ENCODE data around the gene IRGC. TPM values are rescaled to one million over a fixed set of nuclear protein-coding genes. Genes with fewer than 3 reads are reported as not detected.
A peak's percentile ranks its signal among the peaks of the same experiment; 100 is the strongest.

IRGC gene, protein sequence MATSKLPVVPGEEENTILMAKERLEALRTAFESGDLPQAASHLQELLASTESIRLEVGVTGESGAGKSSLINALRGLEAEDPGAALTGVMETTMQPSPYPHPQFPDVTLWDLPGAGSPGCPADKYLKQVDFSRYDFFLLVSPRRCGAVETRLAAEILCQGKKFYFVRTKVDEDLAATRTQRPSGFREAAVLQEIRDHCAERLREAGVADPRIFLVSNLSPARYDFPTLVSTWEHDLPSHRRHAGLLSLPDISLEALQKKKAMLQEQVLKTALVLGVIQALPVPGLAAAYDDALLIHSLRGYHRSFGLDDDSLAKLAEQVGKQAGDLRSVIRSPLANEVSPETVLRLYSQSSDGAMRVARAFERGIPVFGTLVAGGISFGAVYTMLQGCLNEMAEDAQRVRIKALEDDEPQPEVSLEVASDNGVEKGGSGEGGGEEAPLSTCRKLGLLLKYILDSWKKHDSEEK
- under 1 TPM in 1 of 4 donors, not detected in 3; 0.04 TPM for polyA plus RNA-seq
- long read RNA-seq, donor 1: 0 reads
- long read RNA-seq, donor 2: 0 reads
- long read RNA-seq, donor 3: 0 reads
- long read RNA-seq, donor 4: 0 reads
- long read RNA-seq, donor 5: 0 reads
- long read RNA-seq, donor 6: 0 reads
- long read RNA-seq, donor 7: 0 reads
- long read RNA-seq, donor 8: 0 reads
- long read RNA-seq, donor 9: 0 reads
- long read RNA-seq, donor 10: 0 reads

DNA sequence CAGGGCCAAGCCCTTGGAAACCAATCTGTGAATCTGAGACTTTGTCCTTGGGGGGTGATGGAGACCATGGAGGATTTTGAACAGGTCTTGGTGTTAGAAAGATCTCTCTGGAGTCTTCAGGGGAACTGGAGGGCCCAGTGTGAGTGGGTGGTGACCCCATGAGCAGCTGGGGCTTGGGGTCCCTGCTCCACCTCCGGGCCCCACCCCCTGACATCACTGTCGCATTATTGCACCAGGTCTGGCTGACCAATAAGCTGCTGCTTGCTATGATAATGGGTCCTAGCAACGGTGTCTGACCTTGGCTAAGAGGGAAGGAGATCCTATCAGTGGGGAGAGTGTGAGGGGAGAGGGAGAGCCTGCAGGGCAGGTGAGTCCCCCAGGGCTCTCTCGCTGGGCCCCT, at the start of gene IRGC:
IRGC (plus strand) TSS at position 301 of the 400 bp plus-strand sequence. CDS start 2,483 bp downstream, outside the sequence.
- Histone ChIP-seq H3K4me1 (ENCODE audit: control insufficient read depth in 3 of 3, insufficient read depth in 2 of 3, low read depth in 1 of 3, low read length in 2 of 3) (no peaks in the 10 kb centered on the region), H3K9me3 (ENCODE audit: control insufficient read depth in 2 of 2, insufficient read depth in 1 of 2, low read depth in 1 of 2, low read length in 1 of 2) (no peaks in the 10 kb centered on the region), H3K27ac (ENCODE audit: low read depth in 1 of 3, low read length in 2 of 3) (no peak within 1 kb of the TSS), H3K36me3 (ENCODE audit: control insufficient read depth in 3 of 3, insufficient read depth in 2 of 3, low read depth in 1 of 3, low read length in 3 of 3) (no peaks in the 10 kb centered on the region), H3K27me3 (ENCODE audit: control insufficient read depth in 3 of 3, insufficient read depth in 3 of 3, low read length in 3 of 3) (peaks cover 0 to under 1% (median 0%) of the 10 kb centered on the region in 3 donors), H3K4me3 (ENCODE audit: low read depth in 1 of 3, low read length in 3 of 3) (no peak within 1 kb of the TSS)
- 46 to 76% (median 63%) methylated on average over 4 of the region's 4 CpGs for WGBS, 3 donors
- DNase-seq (no peak), FAIRE-seq (no peak)

DNA sequence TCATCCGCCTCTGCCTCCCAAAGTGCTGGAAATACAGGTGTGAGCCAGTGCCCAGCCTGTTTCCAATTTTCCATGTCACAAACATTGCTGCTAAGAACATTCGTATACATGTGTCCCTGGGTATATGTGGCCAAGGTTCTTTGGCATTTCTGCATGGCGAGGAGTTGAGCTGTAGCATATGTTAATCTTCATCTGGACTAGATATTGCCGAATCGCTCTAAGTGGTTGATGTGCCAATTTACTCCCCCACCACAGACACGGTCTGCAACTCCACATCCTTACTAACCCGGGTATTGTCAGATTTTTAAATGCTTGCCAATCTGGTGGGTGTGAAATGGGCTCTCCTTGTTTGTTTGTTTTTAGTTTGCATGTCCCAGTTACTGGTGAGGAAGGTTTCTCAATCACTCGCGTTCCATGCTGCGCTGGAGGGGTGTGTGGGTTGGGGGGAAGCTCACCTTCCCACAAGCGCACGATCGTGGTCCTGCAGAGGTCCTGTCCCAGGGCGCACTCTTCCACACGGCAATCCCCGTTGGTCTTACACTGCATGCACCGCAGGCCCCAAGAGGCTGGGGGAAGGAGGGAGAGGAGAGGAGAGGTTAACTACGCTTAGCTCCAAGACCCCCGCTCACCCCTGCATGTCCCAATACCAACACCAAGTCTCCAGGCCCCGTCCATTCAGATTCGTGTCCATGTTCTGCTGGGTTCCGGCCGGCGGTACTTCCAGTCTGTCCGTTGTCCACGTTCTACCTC, 48.6 kb upstream of the IRGC start:
- peaks cover 0 to 3% (median 0%) of the 10 kb centered on the region in 3 donors for H3K36me3 ChIP-seq (ENCODE audit: control insufficient read depth in 3 of 3, insufficient read depth in 2 of 3, low read depth in 1 of 3, low read length in 3 of 3)
- peak overlapping the region in 1 of 3 donors; percentile 42 for H3K4me3 ChIP-seq (ENCODE audit: low read depth in 1 of 3, low read length in 3 of 3)

DNA sequence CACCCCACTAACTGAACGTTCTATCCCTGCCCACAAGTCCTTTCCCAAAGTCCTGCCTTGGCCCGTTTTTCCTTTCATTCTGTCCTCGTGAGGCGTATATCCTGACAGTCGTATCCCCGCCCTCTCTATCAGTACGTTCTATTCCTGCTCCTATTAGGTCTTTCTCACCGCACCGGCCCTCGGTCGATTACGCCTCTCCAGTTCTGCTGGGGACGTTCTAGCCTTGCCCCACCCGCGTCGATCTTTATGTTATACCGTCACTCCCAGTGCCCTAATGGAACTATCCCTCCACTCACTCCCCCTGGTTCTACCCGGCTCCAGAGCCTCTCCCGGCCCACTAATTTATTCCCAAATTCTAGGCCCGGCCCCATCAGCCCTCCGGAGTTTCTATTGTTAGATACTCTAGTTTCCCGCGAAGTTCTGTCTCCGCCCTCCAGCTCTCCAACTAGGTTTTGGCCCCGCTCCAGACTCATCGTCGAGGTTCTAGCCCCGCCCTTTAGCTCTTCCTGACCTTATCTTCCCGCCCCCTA, 47.9 kb upstream of the IRGC start:
- Histone ChIP-seq H3K27ac (ENCODE audit: low read depth in 1 of 3, low read length in 2 of 3) (peak overlapping the region; percentile 8 to 65 (median 9)), H3K4me1 (ENCODE audit: control insufficient read depth in 3 of 3, insufficient read depth in 2 of 3, low read depth in 1 of 3, low read length in 2 of 3) (peaks cover 0 to 24% (median 3%) of the 10 kb centered on the region in 3 donors), H3K9me3 (ENCODE audit: control insufficient read depth in 2 of 2, insufficient read depth in 1 of 2, low read depth in 1 of 2, low read length in 1 of 2) (no peaks in the 10 kb centered on the region), H3K4me3 (ENCODE audit: low read depth in 1 of 3, low read length in 3 of 3) (peak overlapping the region in 2 of 3 donors; percentile 22 to 42), H3K36me3 (ENCODE audit: control insufficient read depth in 3 of 3, insufficient read depth in 2 of 3, low read depth in 1 of 3, low read length in 3 of 3) (peaks cover 0 to 3% (median 0%) of the 10 kb centered on the region in 3 donors), H3K27me3 (ENCODE audit: control insufficient read depth in 3 of 3, insufficient read depth in 3 of 3, low read length in 3 of 3) (peaks cover 0 to 23% (median 0%) of the 10 kb centered on the region in 3 donors)
- DNase-seq (peak in 1 of 2 donors; percentile 77), FAIRE-seq (no peak)
- WGBS, 3 donors: 3 to 10% (median 8%) methylated on average over 29 of the region's 29 CpGs

More for the DNA sequence above, 48.6 kb upstream of the IRGC start:
- DNase-seq (no peak), FAIRE-seq (no peak)
- peaks cover 0 to 24% (median 3%) of the 10 kb centered on the region in 3 donors for H3K4me1 ChIP-seq (ENCODE audit: control insufficient read depth in 3 of 3, insufficient read depth in 2 of 3, low read depth in 1 of 3, low read length in 2 of 3)
- peaks cover 0 to 23% (median 0%) of the 10 kb centered on the region in 3 donors for H3K27me3 ChIP-seq (ENCODE audit: control insufficient read depth in 3 of 3, insufficient read depth in 3 of 3, low read length in 3 of 3)
- peak overlapping the region; percentile 8 to 65 (median 9) for H3K27ac ChIP-seq (ENCODE audit: low read depth in 1 of 3, low read length in 2 of 3)
- WGBS, 3 donors: 60 to 68% (median 63%) methylated on average over 25 to 26 of the region's 26 CpGs
- no peaks in the 10 kb centered on the region for H3K9me3 ChIP-seq (ENCODE audit: control insufficient read depth in 2 of 2, insufficient read depth in 1 of 2, low read depth in 1 of 2, low read length in 1 of 2)

DNA sequence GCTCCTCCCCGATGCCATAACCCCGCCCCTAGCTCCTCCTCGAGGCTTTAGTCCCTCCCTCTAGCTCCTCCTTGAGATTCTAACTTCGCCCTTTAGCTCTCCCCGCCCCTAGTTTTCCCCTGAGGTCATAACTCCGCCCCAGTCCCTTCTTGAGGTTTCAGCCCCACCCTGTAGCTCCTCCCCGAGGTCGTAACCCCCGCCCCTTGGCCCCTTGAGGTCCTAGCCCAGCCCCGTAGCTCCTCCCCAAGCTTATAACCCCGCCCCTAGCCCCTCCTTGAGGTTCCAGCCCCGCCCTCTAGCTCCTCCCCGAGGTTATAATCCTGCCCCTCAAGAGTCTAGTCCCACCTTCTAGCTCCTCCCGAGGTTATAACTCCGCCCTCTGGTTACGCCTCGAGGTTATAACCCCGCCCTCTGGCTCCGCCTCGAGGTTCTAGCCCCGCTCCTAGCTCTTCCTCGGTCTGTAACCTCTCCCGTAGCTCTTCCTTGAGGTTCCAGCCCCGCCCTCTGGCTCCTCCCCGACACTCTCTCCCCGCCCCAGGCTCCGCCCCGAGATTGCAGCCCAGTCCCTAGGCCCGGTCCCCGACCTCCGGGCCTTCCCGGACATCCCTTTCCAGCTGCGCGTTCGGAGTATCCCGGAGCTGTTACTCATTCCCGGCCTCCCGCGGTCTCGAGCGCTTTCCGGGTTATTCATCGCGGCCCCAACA, 47.3 kb upstream of the IRGC start:
- WGBS, 3 donors: 0 to 1% (median 0%) methylated on average over 44 of the region's 44 CpGs
- Histone ChIP-seq H3K36me3 (ENCODE audit: control insufficient read depth in 3 of 3, insufficient read depth in 2 of 3, low read depth in 1 of 3, low read length in 3 of 3) (peaks cover 0 to 3% (median 0%) of the 10 kb centered on the region in 3 donors), H3K4me1 (ENCODE audit: control insufficient read depth in 3 of 3, insufficient read depth in 2 of 3, low read depth in 1 of 3, low read length in 2 of 3) (peaks cover 0 to 24% (median 3%) of the 10 kb centered on the region in 3 donors), H3K27ac (ENCODE audit: low read depth in 1 of 3, low read length in 2 of 3) (peak overlapping the region; percentile 77 to 99 (median 97)), H3K4me3 (ENCODE audit: low read depth in 1 of 3, low read length in 3 of 3) (peak overlapping the region; percentile 38 to 72 (median 63)), H3K27me3 (ENCODE audit: control insufficient read depth in 3 of 3, insufficient read depth in 3 of 3, low read length in 3 of 3) (peaks cover 0 to 23% (median 0%) of the 10 kb centered on the region in 3 donors), H3K9me3 (ENCODE audit: control insufficient read depth in 2 of 2, insufficient read depth in 1 of 2, low read depth in 1 of 2, low read length in 1 of 2) (no peaks in the 10 kb centered on the region)
- FAIRE-seq (peak; percentile 23), DNase-seq (peak; percentile 99 to 100)

DNA sequence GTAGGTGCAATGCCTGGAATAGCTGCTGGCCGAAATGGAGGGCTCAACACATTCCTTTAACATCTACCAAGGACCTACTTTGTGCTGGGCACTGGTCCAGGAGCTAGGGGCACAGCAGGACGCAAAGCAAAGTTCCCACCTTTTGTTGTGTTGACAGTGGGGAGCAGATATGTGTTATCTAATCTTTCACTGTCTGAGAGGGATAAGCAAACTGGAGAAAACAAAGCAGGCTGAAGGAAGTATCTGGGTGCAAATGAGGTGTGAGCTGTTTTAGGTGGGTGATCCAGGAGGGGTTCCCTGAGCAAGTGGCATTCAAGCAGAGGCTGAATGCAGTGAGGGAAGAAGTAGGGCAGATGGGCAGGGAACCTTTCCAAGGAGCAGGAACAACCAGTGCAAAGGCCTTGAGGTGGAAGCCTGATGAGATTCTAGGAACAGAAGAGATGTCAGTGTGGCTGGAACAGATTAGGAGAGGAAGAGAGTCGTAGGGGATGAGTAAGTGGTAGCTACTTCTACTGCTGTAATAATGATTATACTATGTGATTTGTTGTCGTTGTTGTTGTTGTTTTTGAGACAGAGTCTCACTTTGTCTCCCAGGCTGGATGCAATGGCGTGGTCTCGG, 43.7 kb upstream of the IRGC start:
- peaks cover 0 to 44% (median 6%) of the 10 kb centered on the region in 3 donors for H3K4me1 ChIP-seq (ENCODE audit: control insufficient read depth in 3 of 3, insufficient read depth in 2 of 3, low read depth in 1 of 3, low read length in 2 of 3)
- H3K9me3 ChIP-seq (ENCODE audit: control insufficient read depth in 2 of 2, insufficient read depth in 1 of 2, low read depth in 1 of 2, low read length in 1 of 2): no peaks in the 10 kb centered on the region
- FAIRE-seq (no peak), DNase-seq (peak; percentile 21 to 38)
- H3K4me3 ChIP-seq (ENCODE audit: low read depth in 1 of 3, low read length in 3 of 3): no peak overlapping the region
- H3K27me3 ChIP-seq (ENCODE audit: control insufficient read depth in 3 of 3, insufficient read depth in 3 of 3, low read length in 3 of 3): peaks cover 0 to 23% (median 0%) of the 10 kb centered on the region in 3 donors
- H3K27ac ChIP-seq (ENCODE audit: low read depth in 1 of 3, low read length in 2 of 3): peak overlapping the region in 1 of 3 donors; percentile 57
- WGBS, 3 donors: 37 to 54% (median 52%) methylated on average over 6 of the region's 6 CpGs
- no peaks in the 10 kb centered on the region for H3K36me3 ChIP-seq (ENCODE audit: control insufficient read depth in 3 of 3, insufficient read depth in 2 of 3, low read depth in 1 of 3, low read length in 3 of 3)

DNA sequence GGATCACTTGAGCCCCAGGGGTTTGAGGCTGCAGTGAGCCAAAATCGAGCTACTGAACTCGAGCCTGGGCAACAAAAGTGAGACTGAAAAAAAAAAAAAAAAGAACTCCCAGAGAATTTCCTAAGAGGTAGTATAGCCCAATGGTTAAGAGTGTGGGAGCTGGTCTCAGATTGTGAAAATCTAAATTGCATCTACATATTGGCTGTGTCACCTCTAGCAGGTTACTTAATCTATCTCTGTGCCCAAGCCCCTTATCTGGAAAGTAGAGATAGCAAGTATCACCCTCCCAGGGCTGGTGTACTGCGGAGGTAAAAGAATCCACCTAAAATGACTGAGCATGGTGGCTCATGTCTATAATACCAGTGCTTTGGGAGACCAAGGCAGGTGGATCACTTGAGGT, 42.2 kb upstream of the IRGC start:
- no peak overlapping the region for H3K4me3 ChIP-seq (ENCODE audit: low read depth in 1 of 3, low read length in 3 of 3)
- peaks cover 0 to 23% (median 0%) of the 10 kb centered on the region in 3 donors for H3K27me3 ChIP-seq (ENCODE audit: control insufficient read depth in 3 of 3, insufficient read depth in 3 of 3, low read length in 3 of 3)
- no peaks in the 10 kb centered on the region for H3K36me3 ChIP-seq (ENCODE audit: control insufficient read depth in 3 of 3, insufficient read depth in 2 of 3, low read depth in 1 of 3, low read length in 3 of 3)
- H3K4me1 ChIP-seq (ENCODE audit: control insufficient read depth in 3 of 3, insufficient read depth in 2 of 3, low read depth in 1 of 3, low read length in 2 of 3): peaks cover 0 to 36% (median 3%) of the 10 kb centered on the region in 3 donors
- WGBS, 3 donors: 72 to 80% (median 74%) methylated on average over 3 of the region's 3 CpGs
- H3K27ac ChIP-seq (ENCODE audit: low read depth in 1 of 3, low read length in 2 of 3): no peak overlapping the region
- no peak for DNase-seq
- FAIRE-seq: no peak
- no peaks in the 10 kb centered on the region for H3K9me3 ChIP-seq (ENCODE audit: control insufficient read depth in 2 of 2, insufficient read depth in 1 of 2, low read depth in 1 of 2, low read length in 1 of 2)

DNA sequence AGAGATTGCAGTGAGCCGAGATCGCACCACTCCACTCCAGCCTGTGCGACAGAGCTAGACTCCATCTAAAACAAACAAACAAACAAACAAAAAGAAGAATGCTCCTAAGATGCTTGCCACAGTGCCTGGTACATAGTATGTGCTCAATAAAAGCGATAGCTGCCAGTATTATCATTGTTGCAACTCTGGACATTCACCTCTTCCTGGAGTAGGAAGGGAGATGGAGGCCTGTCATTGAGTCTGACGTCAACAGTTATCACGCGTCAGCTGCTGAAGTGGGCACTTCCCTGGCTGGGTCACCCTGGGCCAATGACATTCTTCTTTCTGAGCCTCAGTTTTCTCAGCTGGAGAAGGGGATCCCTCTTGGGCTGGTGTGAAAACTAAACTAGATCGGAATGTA, 41.7 kb upstream of the IRGC start:
- peaks cover 0 to 32% (median 3%) of the 10 kb centered on the region in 3 donors for H3K4me1 ChIP-seq (ENCODE audit: control insufficient read depth in 3 of 3, insufficient read depth in 2 of 3, low read depth in 1 of 3, low read length in 2 of 3)
- H3K27me3 ChIP-seq (ENCODE audit: control insufficient read depth in 3 of 3, insufficient read depth in 3 of 3, low read length in 3 of 3): peaks cover 0 to 20% (median 0%) of the 10 kb centered on the region in 3 donors
- no peak for DNase-seq
- no peaks in the 10 kb centered on the region for H3K36me3 ChIP-seq (ENCODE audit: control insufficient read depth in 3 of 3, insufficient read depth in 2 of 3, low read depth in 1 of 3, low read length in 3 of 3)
- 88 to 92% (median 88%) methylated on average over 8 of the region's 8 CpGs for WGBS, 3 donors
- H3K4me3 ChIP-seq (ENCODE audit: low read depth in 1 of 3, low read length in 3 of 3): no peak overlapping the region
- H3K9me3 ChIP-seq (ENCODE audit: control insufficient read depth in 2 of 2, insufficient read depth in 1 of 2, low read depth in 1 of 2, low read length in 1 of 2): no peaks in the 10 kb centered on the region
- no peak for FAIRE-seq
- H3K27ac ChIP-seq (ENCODE audit: low read depth in 1 of 3, low read length in 2 of 3): peak overlapping the region; percentile 76 to 95 (median 80)

Data from small intestine (tissue), 16 donors.